ENCODE results near the gene CHST3.

The CHST3 gene

GRCh38 chr10:71998119-71998839 lies 34.1 kb downstream of the CHST3 start:
- peaks cover 56% of the 10 kb centered on the region for H3K4me1 ChIP-seq (ENCODE audit: insufficient read depth, poor library complexity, severe bottlenecking)
- DNase-seq (ENCODE audit: low spot score) (no peak), ATAC-seq (ENCODE audit: low read depth) (no peak)
- no peaks in the 10 kb centered on the region for H3K27me3 ChIP-seq (ENCODE audit: insufficient read depth, poor library complexity, severe bottlenecking)
- H3K27ac ChIP-seq (ENCODE audit: poor library complexity, severe bottlenecking), result peak overlapping the region; percentile 93
- TF ChIP-seq CTCF (IDR thresholded peaks at IDR 0.05; ENCODE audit: poor library complexity, severe bottlenecking), result no peak
- H3K4me3 ChIP-seq (ENCODE audit: severe bottlenecking), result no peak overlapping the region
- H3K36me3 ChIP-seq (ENCODE audit: low read depth), result peaks cover 20% of the 10 kb centered on the region; the same call in 1 of the 2 replicates
- no peaks in the 10 kb centered on the region for H3K9me3 ChIP-seq (ENCODE audit: severe bottlenecking)

- H3K27ac ChIP-seq (ENCODE audit: poor library complexity, severe bottlenecking), result peak overlapping the region; percentile 93
- H3K27me3 ChIP-seq (ENCODE audit: insufficient read depth, poor library complexity, severe bottlenecking), result no peaks in the 10 kb centered on the region
- no peak overlapping the region for H3K4me3 ChIP-seq (ENCODE audit: severe bottlenecking)
- H3K4me1 ChIP-seq (ENCODE audit: insufficient read depth, poor library complexity, severe bottlenecking), result peaks cover 56% of the 10 kb centered on the region
- DNase-seq (ENCODE audit: low spot score), result peak; percentile 83
- no peak for TF ChIP-seq CTCF (IDR thresholded peaks at IDR 0.05; ENCODE audit: poor library complexity, severe bottlenecking)
- no peaks in the 10 kb centered on the region for H3K9me3 ChIP-seq (ENCODE audit: severe bottlenecking)
- H3K36me3 ChIP-seq (ENCODE audit: low read depth), result peaks cover 18% of the 10 kb centered on the region; the same call in 1 of the 2 replicates
- ATAC-seq (ENCODE audit: low read depth), result peak; percentile 88
These were observed 34.6 kb downstream of the CHST3 start for GRCh38 chr10:71998840-71999194.

GRCh38 chr10:71999360-72000072 lies 35.3 kb downstream of the CHST3 start:
- Histone ChIP-seq H3K9me3 (ENCODE audit: severe bottlenecking) (no peaks in the 10 kb centered on the region), H3K27ac (ENCODE audit: poor library complexity, severe bottlenecking) (peak overlapping the region; percentile 93), H3K4me3 (ENCODE audit: severe bottlenecking) (no peak overlapping the region), H3K4me1 (ENCODE audit: insufficient read depth, poor library complexity, severe bottlenecking) (peaks cover 56% of the 10 kb centered on the region), H3K36me3 (ENCODE audit: low read depth) (peaks cover 23% of the 10 kb centered on the region; the same call in 1 of the 2 replicates), H3K27me3 (ENCODE audit: insufficient read depth, poor library complexity, severe bottlenecking) (no peaks in the 10 kb centered on the region)
- no peak for TF ChIP-seq CTCF (IDR thresholded peaks at IDR 0.05; ENCODE audit: poor library complexity, severe bottlenecking)
- ATAC-seq (ENCODE audit: low read depth), result no peak; the same call in 2 of the 3 replicates
- no peak for DNase-seq (ENCODE audit: low spot score)

GRCh38 chr10:72000073-72001032 lies 36.2 kb downstream of the CHST3 start:
- no peak for ATAC-seq (ENCODE audit: low read depth)
- H3K4me3 ChIP-seq (ENCODE audit: severe bottlenecking), result no peak overlapping the region
- H3K9me3 ChIP-seq (ENCODE audit: severe bottlenecking), result no peaks in the 10 kb centered on the region
- TF ChIP-seq CTCF (IDR thresholded peaks at IDR 0.05; ENCODE audit: poor library complexity, severe bottlenecking), result no peak
- peak overlapping the region; percentile 93 for H3K27ac ChIP-seq (ENCODE audit: poor library complexity, severe bottlenecking)
- no peaks in the 10 kb centered on the region for H3K27me3 ChIP-seq (ENCODE audit: insufficient read depth, poor library complexity, severe bottlenecking)
- peaks cover 52% of the 10 kb centered on the region for H3K4me1 ChIP-seq (ENCODE audit: insufficient read depth, poor library complexity, severe bottlenecking)
- H3K36me3 ChIP-seq (ENCODE audit: low read depth), result peaks cover 31% of the 10 kb centered on the region
- DNase-seq (ENCODE audit: low spot score), result no peak

Data from RWPE2 (cell line).